Breast epithelium (tissue), 3 donors: ENCODE data around the gene PDP2.

Experiments
- POLR2A ChIP-seq: fragments of 450-650 bp; IDR thresholded peaks from one replicate; pipeline ENCODE4 v1.6.1; 2016; ENCODE audit warnings: antibody characterized with exemption, mild to moderate bottlenecking, moderate library complexity
- TF ChIP-seq, protein P1 (sequence below), 3 donors: fragments of 450-650 bp; IDR thresholded peaks; one replicate each; pipeline ENCODE4 v1.5.1; 2016 to 2017; ENCODE audit warnings: antibody characterized with exemption in 3 of 3, mild to moderate bottlenecking in 3 of 3, moderate library complexity in 3 of 3

DNA sequence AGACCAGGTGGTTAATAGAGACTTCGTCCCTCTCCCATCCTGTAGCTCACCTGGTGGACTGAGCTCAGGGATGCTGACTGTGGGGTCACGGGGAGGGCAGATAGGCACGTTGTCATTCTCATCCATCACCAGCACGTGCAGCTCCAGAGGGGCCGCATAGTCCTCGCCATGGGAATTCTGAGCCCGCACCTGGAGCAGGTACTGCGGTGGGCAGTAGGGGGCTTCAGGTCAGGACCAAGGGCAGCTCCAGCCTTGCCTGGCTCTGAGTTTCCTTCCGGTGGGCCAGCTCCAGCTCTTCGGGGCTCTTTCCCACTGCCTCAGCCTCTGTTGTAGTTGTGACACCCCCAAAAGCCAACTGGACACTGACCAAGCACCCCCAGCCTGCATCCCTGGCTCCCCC lies 32.8 kb downstream of the PDP2 start:
- TF ChIP-seq, protein P1, sequence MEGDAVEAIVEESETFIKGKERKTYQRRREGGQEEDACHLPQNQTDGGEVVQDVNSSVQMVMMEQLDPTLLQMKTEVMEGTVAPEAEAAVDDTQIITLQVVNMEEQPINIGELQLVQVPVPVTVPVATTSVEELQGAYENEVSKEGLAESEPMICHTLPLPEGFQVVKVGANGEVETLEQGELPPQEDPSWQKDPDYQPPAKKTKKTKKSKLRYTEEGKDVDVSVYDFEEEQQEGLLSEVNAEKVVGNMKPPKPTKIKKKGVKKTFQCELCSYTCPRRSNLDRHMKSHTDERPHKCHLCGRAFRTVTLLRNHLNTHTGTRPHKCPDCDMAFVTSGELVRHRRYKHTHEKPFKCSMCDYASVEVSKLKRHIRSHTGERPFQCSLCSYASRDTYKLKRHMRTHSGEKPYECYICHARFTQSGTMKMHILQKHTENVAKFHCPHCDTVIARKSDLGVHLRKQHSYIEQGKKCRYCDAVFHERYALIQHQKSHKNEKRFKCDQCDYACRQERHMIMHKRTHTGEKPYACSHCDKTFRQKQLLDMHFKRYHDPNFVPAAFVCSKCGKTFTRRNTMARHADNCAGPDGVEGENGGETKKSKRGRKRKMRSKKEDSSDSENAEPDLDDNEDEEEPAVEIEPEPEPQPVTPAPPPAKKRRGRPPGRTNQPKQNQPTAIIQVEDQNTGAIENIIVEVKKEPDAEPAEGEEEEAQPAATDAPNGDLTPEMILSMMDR (IDR thresholded peaks at IDR 0.05), result no peak
- no peak for TF ChIP-seq POLR2A
